ENCODE measurements around the gene STBD1.

The STBD1 gene

DNA sequence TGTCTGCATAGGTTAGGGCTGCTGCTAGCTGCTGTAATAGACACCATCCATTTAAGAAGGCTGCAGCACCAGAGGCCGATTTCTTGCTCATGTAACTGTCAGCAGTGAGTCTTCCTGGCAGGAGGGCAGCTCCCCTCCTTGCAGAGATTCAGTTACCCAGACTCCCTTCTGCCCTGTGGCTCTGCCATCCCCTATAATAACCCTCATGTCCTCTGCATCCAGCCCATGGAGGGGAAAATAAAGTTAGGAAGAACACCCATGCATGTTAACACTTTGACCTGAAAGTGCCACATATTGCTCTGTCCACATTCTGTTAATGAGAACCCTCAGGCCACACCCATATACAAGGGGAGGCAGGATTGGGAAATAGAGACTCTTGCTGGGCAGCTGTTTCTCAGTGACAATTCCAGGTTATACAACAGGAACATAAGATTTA, 5.4 kb downstream of the STBD1 start:
- H3K9ac ChIP-seq (ENCODE audit: insufficient read length, low read depth): no peak overlapping the region
- peaks cover 19% of the 10 kb centered on the region for H3K36me3 ChIP-seq (ENCODE audit: insufficient read depth, insufficient read length, low read length)
- no peaks in the 10 kb centered on the region for H3K4me1 ChIP-seq (ENCODE audit: insufficient read depth, insufficient read length)
- no peaks in the 10 kb centered on the region for H3K27me3 ChIP-seq (ENCODE audit: insufficient read depth, insufficient read length)
- no peak for TF ChIP-seq YY1 (IDR thresholded peaks at IDR 0.05; ENCODE audit: insufficient read depth, insufficient read length)
- TF ChIP-seq ZNF274 (IDR thresholded peaks at IDR 0.05; ENCODE audit: low read depth, low read length): no peak
- H3K4me3 ChIP-seq (ENCODE audit: insufficient read length, low read depth): no peak overlapping the region
- no peak for DNase-seq (ENCODE audit: low read depth, low spot score)
- H3K9me3 ChIP-seq (ENCODE audit: insufficient read depth, low read length): no peaks in the 10 kb centered on the region; the same call in 1 of the 2 replicates

GRCh38 chr4:76312457-76312856, 5.9 kb downstream of the STBD1 start:
- H3K9me3 ChIP-seq (ENCODE audit: insufficient read depth, low read length): no peaks in the 10 kb centered on the region; the same call in 1 of the 2 replicates
- H3K4me1 ChIP-seq (ENCODE audit: insufficient read depth, insufficient read length): no peaks in the 10 kb centered on the region
- no peak for DNase-seq (ENCODE audit: low read depth, low spot score)
- H3K9ac ChIP-seq (ENCODE audit: insufficient read length, low read depth): no peak overlapping the region
- H3K4me3 ChIP-seq (ENCODE audit: insufficient read length, low read depth): no peak overlapping the region
- peaks cover 19% of the 10 kb centered on the region for H3K36me3 ChIP-seq (ENCODE audit: insufficient read depth, insufficient read length, low read length)
- TF ChIP-seq ZNF274 (IDR thresholded peaks at IDR 0.05; ENCODE audit: low read depth, low read length) (no peak), YY1 (IDR thresholded peaks at IDR 0.05; ENCODE audit: insufficient read depth, insufficient read length) (no peak), SUZ12 (IDR thresholded peaks at IDR 0.05; ENCODE audit: extremely low read depth, insufficient read depth, insufficient read length) (no peak)
- H3K27me3 ChIP-seq (ENCODE audit: insufficient read depth, insufficient read length): no peaks in the 10 kb centered on the region

- H3K36me3 ChIP-seq (ENCODE audit: insufficient read depth, insufficient read length, low read length): peaks cover 19% of the 10 kb centered on the region
- H3K9ac ChIP-seq (ENCODE audit: insufficient read length, low read depth): no peak overlapping the region
- DNase-seq (ENCODE audit: low read depth, low spot score): no peak
- H3K27me3 ChIP-seq (ENCODE audit: insufficient read depth, insufficient read length): no peaks in the 10 kb centered on the region
- H3K4me1 ChIP-seq (ENCODE audit: insufficient read depth, insufficient read length): no peaks in the 10 kb centered on the region
- no peaks in the 10 kb centered on the region; the same call in 1 of the 2 replicates for H3K9me3 ChIP-seq (ENCODE audit: insufficient read depth, low read length)
- TF ChIP-seq YY1 (IDR thresholded peaks at IDR 0.05; ENCODE audit: insufficient read depth, insufficient read length) (no peak), ZNF274 (IDR thresholded peaks at IDR 0.05; ENCODE audit: low read depth, low read length) (no peak), SUZ12 (IDR thresholded peaks at IDR 0.05; ENCODE audit: extremely low read depth, insufficient read depth, insufficient read length) (no peak)
- H3K4me3 ChIP-seq (ENCODE audit: insufficient read length, low read depth): no peak overlapping the region
These were observed 7.0 kb downstream of the STBD1 start for GRCh38 chr4:76313547-76313946.

- Histone ChIP-seq H3K4me1 (ENCODE audit: insufficient read depth, insufficient read length) (no peaks in the 10 kb centered on the region), H3K36me3 (ENCODE audit: insufficient read depth, insufficient read length, low read length) (peaks cover 4% of the 10 kb centered on the region), H3K27me3 (ENCODE audit: insufficient read depth, insufficient read length) (no peaks in the 10 kb centered on the region), H3K9me3 (ENCODE audit: insufficient read depth, low read length) (no peaks in the 10 kb centered on the region; the same call in 1 of the 2 replicates), H3K4me3 (ENCODE audit: insufficient read length, low read depth) (no peak overlapping the region), H3K9ac (ENCODE audit: insufficient read length, low read depth) (no peak overlapping the region)
- no peak for DNase-seq (ENCODE audit: low read depth, low spot score)
- TF ChIP-seq YY1 (IDR thresholded peaks at IDR 0.05; ENCODE audit: insufficient read depth, insufficient read length): no peak
- no peak for TF ChIP-seq ZNF274 (IDR thresholded peaks at IDR 0.05; ENCODE audit: low read depth, low read length)
- no peak for TF ChIP-seq SUZ12 (IDR thresholded peaks at IDR 0.05; ENCODE audit: extremely low read depth, insufficient read depth, insufficient read length)
These were observed 8.9 kb downstream of the STBD1 start for GRCh38 chr4:76315267-76315918.

DNA sequence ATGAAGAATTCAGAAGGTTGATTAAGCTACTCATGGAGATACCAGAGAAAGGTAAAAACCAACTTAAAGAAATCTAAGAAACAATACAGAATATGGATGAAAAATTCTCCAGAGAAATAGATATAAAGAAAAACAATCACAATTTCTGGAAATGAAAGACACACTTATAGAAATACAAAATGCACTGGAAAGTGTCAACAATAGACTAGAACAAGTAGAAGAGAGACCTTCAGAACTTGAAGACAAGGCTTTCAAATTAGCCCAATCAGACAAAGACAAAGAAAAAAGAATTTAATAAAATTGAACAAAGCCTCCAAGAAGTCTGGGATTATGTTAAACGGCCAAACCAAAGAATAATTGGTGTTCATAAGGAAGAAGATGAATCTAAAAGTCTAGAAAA, 9.6 kb downstream of the STBD1 start:
- TF ChIP-seq ZNF274 (IDR thresholded peaks at IDR 0.05; ENCODE audit: low read depth, low read length) (no peak), SUZ12 (IDR thresholded peaks at IDR 0.05; ENCODE audit: extremely low read depth, insufficient read depth, insufficient read length) (no peak), YY1 (IDR thresholded peaks at IDR 0.05; ENCODE audit: insufficient read depth, insufficient read length) (no peak)
- Histone ChIP-seq H3K4me3 (ENCODE audit: insufficient read length, low read depth) (no peak overlapping the region), H3K36me3 (ENCODE audit: insufficient read depth, insufficient read length, low read length) (no peaks in the 10 kb centered on the region), H3K9me3 (ENCODE audit: insufficient read depth, low read length) (no peaks in the 10 kb centered on the region; the same call in 1 of the 2 replicates), H3K4me1 (ENCODE audit: insufficient read depth, insufficient read length) (no peaks in the 10 kb centered on the region), H3K9ac (ENCODE audit: insufficient read length, low read depth) (no peak overlapping the region), H3K27me3 (ENCODE audit: insufficient read depth, insufficient read length) (no peaks in the 10 kb centered on the region)
- no peak for DNase-seq (ENCODE audit: low read depth, low spot score)

DNA sequence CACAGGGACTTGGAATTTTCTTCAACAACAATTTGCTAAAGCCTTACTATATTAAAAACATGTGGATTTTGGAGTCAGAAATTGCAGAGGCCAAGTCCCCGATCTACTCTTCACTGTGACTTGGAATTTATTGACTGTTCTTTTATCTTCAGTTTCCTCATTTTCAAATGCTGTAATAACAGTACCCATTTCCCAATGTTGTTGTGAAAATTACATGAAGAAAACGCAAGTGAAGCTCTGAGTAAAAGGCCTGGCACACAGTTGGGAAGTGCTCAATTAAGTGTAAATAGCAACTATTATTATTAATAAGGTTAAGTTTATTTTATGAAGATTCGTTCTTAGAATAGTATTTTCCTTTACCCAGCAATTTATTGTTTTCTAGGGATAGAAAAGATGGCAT, 15.7 kb downstream of the STBD1 start:
- no peak for DNase-seq (ENCODE audit: low read depth, low spot score)
- peaks cover 17% of the 10 kb centered on the region for H3K9me3 ChIP-seq (ENCODE audit: insufficient read depth, low read length)
- no peak overlapping the region for H3K4me3 ChIP-seq (ENCODE audit: insufficient read length, low read depth)
- H3K36me3 ChIP-seq (ENCODE audit: insufficient read depth, insufficient read length, low read length): no peaks in the 10 kb centered on the region
- no peaks in the 10 kb centered on the region for H3K4me1 ChIP-seq (ENCODE audit: insufficient read depth, insufficient read length)
- no peak overlapping the region for H3K9ac ChIP-seq (ENCODE audit: insufficient read length, low read depth)
- TF ChIP-seq SUZ12 (IDR thresholded peaks at IDR 0.05; ENCODE audit: extremely low read depth, insufficient read depth, insufficient read length): no peak
- TF ChIP-seq ZNF274 (IDR thresholded peaks at IDR 0.05; ENCODE audit: low read depth, low read length): no peak
- no peak for TF ChIP-seq YY1 (IDR thresholded peaks at IDR 0.05; ENCODE audit: insufficient read depth, insufficient read length)
- no peaks in the 10 kb centered on the region for H3K27me3 ChIP-seq (ENCODE audit: insufficient read depth, insufficient read length)

GRCh38 chr4:76325072-76325471, 18.5 kb downstream of the STBD1 start:
- TF ChIP-seq ZNF274 (IDR thresholded peaks at IDR 0.05; ENCODE audit: low read depth, low read length): no peak
- no peak for TF ChIP-seq YY1 (IDR thresholded peaks at IDR 0.05; ENCODE audit: insufficient read depth, insufficient read length)
- no peak for TF ChIP-seq SUZ12 (IDR thresholded peaks at IDR 0.05; ENCODE audit: extremely low read depth, insufficient read depth, insufficient read length)
- H3K27me3 ChIP-seq (ENCODE audit: insufficient read depth, insufficient read length): no peaks in the 10 kb centered on the region

More at GRCh38 chr4:76325072-76325471, 18.5 kb downstream of the STBD1 start:
- Histone ChIP-seq H3K9ac (ENCODE audit: insufficient read length, low read depth) (no peak overlapping the region), H3K4me1 (ENCODE audit: insufficient read depth, insufficient read length) (no peaks in the 10 kb centered on the region), H3K9me3 (ENCODE audit: insufficient read depth, low read length) (peaks cover 17% of the 10 kb centered on the region), H3K36me3 (ENCODE audit: insufficient read depth, insufficient read length, low read length) (no peaks in the 10 kb centered on the region), H3K4me3 (ENCODE audit: insufficient read length, low read depth) (no peak overlapping the region)
- no peak for DNase-seq (ENCODE audit: low read depth, low spot score)
